Measurements from ENCODE around the gene ASAP3. TPM values are rescaled to one million over a fixed set of nuclear protein-coding genes. Genes with fewer than 3 reads are reported as not detected.
A peak's percentile ranks its signal among the peaks of the same experiment; 100 is the strongest.

The ASAP3 gene
- total RNA-seq, 1 donor from 2014 or later, result 3.9 TPM

DNA sequence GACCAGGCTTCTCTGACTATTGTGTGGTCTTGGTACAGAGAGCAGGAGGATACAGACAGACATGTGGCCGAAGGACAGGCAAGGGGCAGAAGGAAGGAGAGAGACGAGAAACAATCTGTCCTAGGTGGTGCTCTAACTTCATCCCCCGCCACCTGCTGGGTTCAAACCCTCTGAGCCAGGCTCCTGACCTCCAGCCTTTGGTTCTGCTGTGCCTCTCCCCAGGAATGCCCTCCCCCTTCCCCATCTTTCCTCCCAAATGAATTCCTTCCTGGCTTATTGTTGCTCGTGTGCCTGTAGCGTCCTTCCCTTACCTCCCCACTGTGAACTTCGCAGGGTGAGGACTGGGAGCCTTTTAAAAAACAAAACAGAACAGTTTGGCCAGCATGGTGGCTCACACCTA lies 64.8 kb downstream of the ASAP3 start:
- Mint-ChIP-seq H3K27ac (no peak overlapping the region), H3K27me3 (ENCODE audit: insufficient read depth, low read depth) (peaks cover 12% of the 10 kb centered on the region), H3K36me3 (no peaks in the 10 kb centered on the region), H3K4me3 (no peak overlapping the region), H3K9me3 (no peaks in the 10 kb centered on the region), H3K4me1 (peaks cover 21% of the 10 kb centered on the region)
- H3K9ac ChIP-seq, result no peak overlapping the region
- H4K20me1 ChIP-seq (ENCODE audit: low read depth), result peaks cover 21% of the 10 kb centered on the region
- no peak overlapping the region for H3K4me2 ChIP-seq
- H3K36me3 ChIP-seq, result no peaks in the 10 kb centered on the region
- H3K4me3 ChIP-seq, result no peak overlapping the region
- DNase-seq (ENCODE audit: low spot score), result peak; percentile 54
- H3F3A ChIP-seq (ENCODE audit: low read depth), result peaks cover 22% of the 10 kb centered on the region
- H3K4me1 ChIP-seq, result peaks cover 22% of the 10 kb centered on the region
- TF ChIP-seq EZH2 (IDR thresholded peaks at IDR 0.05), result no peak
- TF ChIP-seq EZH2phosphoT487 (IDR thresholded peaks at IDR 0.05), result no peak
- no peak for TF ChIP-seq CTCF (IDR thresholded peaks at IDR 0.05)
- H3K27ac ChIP-seq, result no peak overlapping the region
- no peaks in the 10 kb centered on the region for H3K79me2 ChIP-seq (ENCODE audit: low read depth)
- H3K27me3 ChIP-seq, result peaks cover 100% of the 10 kb centered on the region
- H2AFZ ChIP-seq (replicated peaks), result no peak overlapping the region
- no peaks in the 10 kb centered on the region for H3K9me3 ChIP-seq (ENCODE audit: low read depth)

DNA sequence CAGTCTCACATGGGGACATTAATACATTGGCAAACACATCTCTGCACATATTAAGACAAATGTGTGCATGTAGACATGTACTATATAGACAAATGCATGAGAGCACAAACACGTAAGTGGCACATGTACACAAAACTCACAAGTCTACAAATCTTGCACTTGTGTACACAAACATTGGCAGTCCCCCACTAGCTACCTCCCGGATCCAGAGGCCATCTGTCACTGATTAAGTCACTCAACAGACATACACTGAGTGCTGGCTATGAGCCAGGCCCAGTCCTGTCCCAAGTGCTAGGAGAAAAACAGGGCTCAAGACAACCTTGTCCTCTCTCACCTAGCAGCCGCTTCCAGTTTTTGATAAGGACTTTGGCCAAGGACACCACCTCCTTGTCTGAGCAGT lies 66.4 kb downstream of the ASAP3 start:
- H3K4me1 ChIP-seq, result peaks cover 14% of the 10 kb centered on the region
- Mint-ChIP-seq H3K27ac (no peak overlapping the region), H3K27me3 (ENCODE audit: insufficient read depth, low read depth) (peaks cover 12% of the 10 kb centered on the region), H3K36me3 (no peaks in the 10 kb centered on the region), H3K9me3 (no peaks in the 10 kb centered on the region), H3K4me3 (no peak overlapping the region), H3K4me1 (peaks cover 15% of the 10 kb centered on the region)
- no peak for DNase-seq (ENCODE audit: low spot score)
- H3K9ac ChIP-seq, result no peak overlapping the region
- H3K27ac ChIP-seq, result no peak overlapping the region
- TF ChIP-seq EZH2 (IDR thresholded peaks at IDR 0.05), result no peak
- no peak for TF ChIP-seq CTCF (IDR thresholded peaks at IDR 0.05)
- TF ChIP-seq EZH2phosphoT487 (IDR thresholded peaks at IDR 0.05), result no peak
- H3K4me2 ChIP-seq, result no peak overlapping the region
- H3K79me2 ChIP-seq (ENCODE audit: low read depth), result no peaks in the 10 kb centered on the region
- no peak overlapping the region for H3K4me3 ChIP-seq
- H3K9me3 ChIP-seq (ENCODE audit: low read depth), result no peaks in the 10 kb centered on the region
- H3F3A ChIP-seq (ENCODE audit: low read depth), result peaks cover 10% of the 10 kb centered on the region
- H2AFZ ChIP-seq (replicated peaks), result no peak overlapping the region
- no peaks in the 10 kb centered on the region for H3K36me3 ChIP-seq
- peaks cover 7% of the 10 kb centered on the region for H4K20me1 ChIP-seq (ENCODE audit: low read depth)
- H3K27me3 ChIP-seq, result peaks cover 99% of the 10 kb centered on the region

GRCh38 chr1:23416964-23417363 lies 67.0 kb downstream of the ASAP3 start:
- Histone ChIP-seq H3K36me3 (no peaks in the 10 kb centered on the region), H3K9ac (no peak overlapping the region), H3K4me2 (no peak overlapping the region), H3K27me3 (peaks cover 99% of the 10 kb centered on the region), H3K4me1 (peaks cover 14% of the 10 kb centered on the region), H3K4me3 (no peak overlapping the region), H4K20me1 (ENCODE audit: low read depth) (peaks cover 7% of the 10 kb centered on the region), H3K9me3 (ENCODE audit: low read depth) (no peaks in the 10 kb centered on the region), H3K27ac (no peak overlapping the region), H2AFZ (replicated peaks) (no peak overlapping the region), H3F3A (ENCODE audit: low read depth) (peaks cover 10% of the 10 kb centered on the region), H3K79me2 (ENCODE audit: low read depth) (no peaks in the 10 kb centered on the region)
- Mint-ChIP-seq H3K27ac (no peak overlapping the region), H3K27me3 (ENCODE audit: insufficient read depth, low read depth) (peaks cover 12% of the 10 kb centered on the region), H3K9me3 (no peaks in the 10 kb centered on the region), H3K4me3 (no peak overlapping the region), H3K4me1 (peaks cover 15% of the 10 kb centered on the region), H3K36me3 (no peaks in the 10 kb centered on the region)
- DNase-seq (ENCODE audit: low spot score), result no peak
- TF ChIP-seq EZH2 (IDR thresholded peaks at IDR 0.05) (no peak), CTCF (IDR thresholded peaks at IDR 0.05) (no peak), EZH2phosphoT487 (IDR thresholded peaks at IDR 0.05) (no peak)

Measured in neural progenitor cell (in vitro differentiated cells).